H9 (cell line): Measurements from ENCODE around the gene CHCHD6. TPM values are rescaled to one million over a fixed set of nuclear protein-coding genes. Genes with fewer than 3 reads are reported as not detected.
A peak's percentile ranks its signal among the peaks of the same experiment; 100 is the strongest.

Experiments used
- DNase-seq: peaks from one replicate; pipeline ENCODE4 v3.0.0-alpha.2; 2017
- H2AFZ ChIP-seq: one replicate; pipeline ENCODE4 v1.6.1; 2013; ENCODE audit warnings: mild to moderate bottlenecking, low read length, control low read depth, moderate library complexity
- H2AK5ac ChIP-seq: 2 replicates; pipeline ENCODE4 v1.6.1; 2013; ENCODE audit warnings: low read length, control low read depth, mixed read lengths; ENCODE audit not compliant: insufficient read length
- H2BK120ac ChIP-seq: one replicate; pipeline ENCODE4 v1.6.1; 2013; ENCODE audit warnings: low read depth, mild to moderate bottlenecking, low read length, control low read depth, inconsistent platforms; ENCODE audit not compliant: poor library complexity, severe bottlenecking
- H2BK12ac ChIP-seq: 2 replicates; pipeline ENCODE4 v1.6.1; 2013; ENCODE audit warnings: low read length, control low read depth, mixed read lengths, low read depth; ENCODE audit not compliant: insufficient read length
- H2BK15ac ChIP-seq: 2 replicates; pipeline ENCODE4 v1.6.1; 2013; ENCODE audit warnings: low read depth, low read length, control low read depth
- H2BK20ac ChIP-seq: one replicate; pipeline ENCODE4 v1.6.1; 2013; ENCODE audit warnings: low read depth, mild to moderate bottlenecking, low read length, control low read depth, inconsistent platforms; ENCODE audit not compliant: poor library complexity, severe bottlenecking
- H2BK5ac ChIP-seq: 2 replicates; pipeline ENCODE4 v1.6.1; 2013; ENCODE audit warnings: low read length, control low read depth, mixed read lengths; ENCODE audit not compliant: insufficient read length
- H3K14ac ChIP-seq: 2 replicates; pipeline ENCODE4 v1.6.1; 2013; ENCODE audit warnings: low read length, control low read depth; ENCODE audit not compliant: insufficient read depth
- H3K18ac ChIP-seq: 2 replicates; pipeline ENCODE4 v1.6.1; 2013; ENCODE audit warnings: low read depth, mild to moderate bottlenecking, mixed read lengths, low read length, control low read depth; ENCODE audit not compliant: insufficient read length
- H3K23ac ChIP-seq: 2 replicates; pipeline ENCODE4 v1.6.1; 2013; ENCODE audit warnings: low read length, control low read depth, mixed read lengths, low read depth; ENCODE audit not compliant: insufficient read length
- H3K23me2 ChIP-seq: 2 replicates; pipeline ENCODE4 v1.6.1; 2013; ENCODE audit warnings: low read depth, mild to moderate bottlenecking, mixed read lengths, low read length, control low read depth; ENCODE audit not compliant: insufficient read length, poor library complexity, severe bottlenecking
- H3K27ac ChIP-seq: 2 replicates; pipeline ENCODE4 v1.5.1; 2013; ENCODE audit warnings: low read length, control low read depth, mixed read lengths, low read depth; ENCODE audit not compliant: insufficient read length
- H3K27me3 ChIP-seq: 2 replicates; pipeline ENCODE4 v1.6.1; 2013; ENCODE audit warnings: low read length, control low read depth, inconsistent platforms; ENCODE audit not compliant: insufficient read depth
- H3K4ac ChIP-seq: 2 replicates; pipeline ENCODE4 v1.6.1; 2013; ENCODE audit warnings: low read depth, mild to moderate bottlenecking, control low read depth, inconsistent platforms, low read length, moderate library complexity
- H3K4me1 ChIP-seq: 2 replicates; pipeline ENCODE4 v1.6.1; 2013; ENCODE audit warnings: low read length, control low read depth, inconsistent platforms; ENCODE audit not compliant: insufficient read depth
- H3K4me2 ChIP-seq: 2 replicates; pipeline ENCODE4 v1.6.1; 2013; ENCODE audit warnings: low read length, control low read depth, mixed read lengths; ENCODE audit not compliant: insufficient read length, insufficient read depth
- H3K56ac ChIP-seq: 2 replicates; pipeline ENCODE4 v1.6.1; 2013; ENCODE audit warnings: low read depth, mild to moderate bottlenecking, mixed read lengths, low read length, control low read depth; ENCODE audit not compliant: insufficient read length
- H3K79me1 ChIP-seq: 2 replicates; pipeline ENCODE4 v1.6.1; 2013; ENCODE audit warnings: low read depth, mild to moderate bottlenecking, moderate library complexity, low read length, control low read depth, inconsistent platforms; ENCODE audit not compliant: insufficient read depth, poor library complexity, severe bottlenecking
- H3K79me2 ChIP-seq: 2 replicates; pipeline ENCODE4 v1.6.1; 2013; ENCODE audit warnings: low read length, control low read depth, inconsistent platforms; ENCODE audit not compliant: insufficient read depth
- H3K9ac ChIP-seq: 2 replicates; pipeline ENCODE4 v1.6.1; 2013; ENCODE audit warnings: low read length, control low read depth, mixed read lengths; ENCODE audit not compliant: insufficient read length; ENCODE audit errors: extremely low read depth
- H3K9me3 ChIP-seq: one replicate; pipeline ENCODE4 v1.6.1; 2013; ENCODE audit warnings: low read depth, low read length, inconsistent platforms; ENCODE audit not compliant: control insufficient read depth
- H3T11ph ChIP-seq: one replicate; pipeline ENCODE4 v1.6.1; 2013; ENCODE audit warnings: mild to moderate bottlenecking, low read length, control low read depth, inconsistent platforms
- H4K20me1 ChIP-seq: one replicate; pipeline ENCODE4 v1.6.1; 2013; ENCODE audit not compliant: control insufficient read depth, insufficient read length, insufficient read depth
- H4K5ac ChIP-seq: 2 replicates; pipeline ENCODE4 v1.6.1; 2013; ENCODE audit warnings: low read depth, mild to moderate bottlenecking, mixed read lengths, low read length, control low read depth; ENCODE audit not compliant: insufficient read length
- H4K8ac ChIP-seq: replicated peaks from 2 replicates; pipeline ENCODE4 v1.6.1; 2013; ENCODE audit warnings: low read length, control low read depth, mixed read lengths, low read depth; ENCODE audit not compliant: insufficient read length
- H4K91ac ChIP-seq: 2 replicates; pipeline ENCODE4 v1.6.1; 2013; ENCODE audit warnings: low read depth, mild to moderate bottlenecking, moderate library complexity, mixed read lengths, low read length, control low read depth; ENCODE audit not compliant: insufficient read length
- H3K27ac Mint-ChIP-seq, 3 experiments: 2 replicates in 2 of 3; 3 replicates in 1 of 3; pipeline ENCODE4 v1.8.0; 2020 to 2021; ENCODE audit warnings: mixed read lengths in 3 of 3, mild to moderate bottlenecking in 1 of 3, moderate library complexity in 1 of 3
- H3K27me3 Mint-ChIP-seq: 2 replicates; pipeline ENCODE4 v1.8.0; 2021; ENCODE audit warnings: low read depth, mild to moderate bottlenecking, moderate library complexity, mixed read lengths
- H3K36me3 Mint-ChIP-seq, 3 experiments: 2 replicates in 2 of 3; 3 replicates in 1 of 3; pipeline ENCODE4 v1.8.0; 2020 to 2021; ENCODE audit warnings: low read depth in 3 of 3, mixed read lengths in 3 of 3; ENCODE audit not compliant: insufficient read depth in 1 of 3
- H3K4me1 Mint-ChIP-seq, 2 experiments: 2 replicates each; pipeline ENCODE4 v1.8.0; 2020; ENCODE audit warnings: mixed read lengths in 2 of 2
- H3K4me3 Mint-ChIP-seq, 2 experiments: 2 replicates in 1 of 2; 3 replicates in 1 of 2; pipeline ENCODE4 v1.8.0; 2020 to 2021; ENCODE audit warnings: mild to moderate bottlenecking in 2 of 2, mixed read lengths in 2 of 2, moderate library complexity in 1 of 2
- H3K9me3 Mint-ChIP-seq, 2 experiments: 2 replicates in 1 of 2; 3 replicates in 1 of 2; pipeline ENCODE4 v1.8.0; 2020; ENCODE audit warnings: mild to moderate bottlenecking in 2 of 2, mixed read lengths in 2 of 2, moderate library complexity in 1 of 2
- WGBS: extraction: QIAGEN DNeasy Blood & Tissue Kit; methylation state at CpG from one replicate; pipeline ENCODE4 v1.1.7; 2013; ENCODE audit warnings: missing lambda C conversion rate, low lambda C conversion rate, mixed read lengths; ENCODE audit not compliant: insufficient read length; ENCODE audit errors: extremely low coverage; 5-methylcytosine and 5-hydroxymethylcytosine counted together
- total RNA-seq: library from RNA; stranded (reverse); gene quantifications from 2 replicates; pipeline ENCODE4 v1.2.1, GENCODE V29; 2021
- TF ChIP-seq, protein P1 (sequence below): fragments of 200-600 bp; sonication (generic); conservative IDR thresholded peaks from 3 replicates; pipeline ENCODE4 v1.8.0; 2021; ENCODE audit warnings: antibody characterized with exemption, mild to moderate bottlenecking

The CHCHD6 gene
- total RNA-seq, 1 experiment from 2014 or later = 34.2 TPM

DNA sequence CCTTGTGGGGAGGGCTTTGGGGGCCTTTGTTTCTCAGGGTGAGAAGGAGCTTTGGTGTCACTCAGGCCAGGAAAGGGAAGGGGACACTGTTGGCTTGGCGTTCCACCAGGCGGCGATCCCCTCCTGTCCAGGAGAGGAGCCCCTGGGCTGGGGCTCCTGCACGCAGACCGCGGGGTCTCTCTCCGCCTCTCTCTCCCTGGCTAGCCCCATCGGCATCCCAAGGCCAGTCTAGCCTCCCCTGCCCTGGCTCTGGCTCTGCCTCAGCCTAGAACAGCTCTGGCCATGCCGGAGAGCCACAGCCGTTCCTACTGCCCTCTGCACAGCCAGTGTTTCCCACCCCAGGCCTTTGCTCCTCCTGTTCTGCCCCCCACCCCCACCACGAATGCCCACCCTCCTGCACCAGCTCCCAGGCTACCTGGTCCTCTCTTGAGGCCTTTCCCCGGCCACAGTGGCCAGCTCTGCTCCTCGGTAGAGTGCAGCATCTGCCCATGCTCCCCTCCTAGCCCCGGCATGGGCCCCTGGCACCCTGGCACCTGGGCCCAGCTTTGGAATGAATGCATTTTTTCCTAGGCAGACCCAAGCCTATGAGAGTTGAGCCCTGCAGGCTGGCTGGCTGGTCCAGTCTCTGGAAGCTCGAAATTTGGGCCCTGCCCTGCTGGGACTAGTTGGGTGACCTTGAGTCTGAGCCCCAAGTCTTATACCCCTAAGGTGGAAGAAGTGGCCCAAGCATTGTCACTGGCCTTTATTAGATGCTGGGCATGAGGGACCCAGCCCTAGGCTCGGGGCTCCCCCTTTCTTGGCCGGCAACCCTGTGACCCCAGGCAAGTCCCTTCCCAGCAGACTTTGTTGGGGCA is 281.3 kb downstream of the CHCHD6 start:
- H3K79me1 ChIP-seq = no peaks in the 10 kb centered on the region
- H3K18ac ChIP-seq = no peak overlapping the region
- H3K56ac ChIP-seq = no peak overlapping the region
- no peak overlapping the region for H2BK120ac ChIP-seq
- no peak overlapping the region for H2BK15ac ChIP-seq
- peaks cover 16% of the 10 kb centered on the region for H3K27me3 Mint-ChIP-seq
- H2BK20ac ChIP-seq = no peak overlapping the region
- H3K4me2 ChIP-seq = no peak overlapping the region
- peak overlapping the region; percentile 21 to 60; a peak in 4 of 5 replicates for H3K4me3 Mint-ChIP-seq
- no peak overlapping the region for H2AFZ ChIP-seq
- H3K4me1 ChIP-seq = no peaks in the 10 kb centered on the region
- H3K27me3 ChIP-seq = no peaks in the 10 kb centered on the region
- H3K4me1 Mint-ChIP-seq = peaks cover 7 to 25% of the 10 kb centered on the region in 2 experiments
- no peak overlapping the region for H3K27ac ChIP-seq
- H3K23ac ChIP-seq = no peak overlapping the region
- H3K79me2 ChIP-seq = peaks cover 6% of the 10 kb centered on the region; the same call in 1 of the 2 replicates
- H4K91ac ChIP-seq = no peak overlapping the region
- no peak overlapping the region for H2BK12ac ChIP-seq
- no peaks in the 10 kb centered on the region for H3K9me3 Mint-ChIP-seq
- no peak overlapping the region for H3K27ac Mint-ChIP-seq
- H3K4ac ChIP-seq = no peak overlapping the region
- H3K9ac ChIP-seq = no peak overlapping the region
- peaks cover 4 to 7% (median 5%) of the 10 kb centered on the region in 3 experiments; a peak in 6 of 7 replicates for H3K36me3 Mint-ChIP-seq
- H4K20me1 ChIP-seq = no peaks in the 10 kb centered on the region
- no peak overlapping the region for H4K5ac ChIP-seq
- TF ChIP-seq, protein P1, sequence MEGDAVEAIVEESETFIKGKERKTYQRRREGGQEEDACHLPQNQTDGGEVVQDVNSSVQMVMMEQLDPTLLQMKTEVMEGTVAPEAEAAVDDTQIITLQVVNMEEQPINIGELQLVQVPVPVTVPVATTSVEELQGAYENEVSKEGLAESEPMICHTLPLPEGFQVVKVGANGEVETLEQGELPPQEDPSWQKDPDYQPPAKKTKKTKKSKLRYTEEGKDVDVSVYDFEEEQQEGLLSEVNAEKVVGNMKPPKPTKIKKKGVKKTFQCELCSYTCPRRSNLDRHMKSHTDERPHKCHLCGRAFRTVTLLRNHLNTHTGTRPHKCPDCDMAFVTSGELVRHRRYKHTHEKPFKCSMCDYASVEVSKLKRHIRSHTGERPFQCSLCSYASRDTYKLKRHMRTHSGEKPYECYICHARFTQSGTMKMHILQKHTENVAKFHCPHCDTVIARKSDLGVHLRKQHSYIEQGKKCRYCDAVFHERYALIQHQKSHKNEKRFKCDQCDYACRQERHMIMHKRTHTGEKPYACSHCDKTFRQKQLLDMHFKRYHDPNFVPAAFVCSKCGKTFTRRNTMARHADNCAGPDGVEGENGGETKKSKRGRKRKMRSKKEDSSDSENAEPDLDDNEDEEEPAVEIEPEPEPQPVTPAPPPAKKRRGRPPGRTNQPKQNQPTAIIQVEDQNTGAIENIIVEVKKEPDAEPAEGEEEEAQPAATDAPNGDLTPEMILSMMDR = 0 out of 3 replicates have a peak, but pooled peaks have one; percentile 27
- no peak overlapping the region for H2BK5ac ChIP-seq
- no CpG with 5 or more reads among the region's 17 CpGs for WGBS
- no peak overlapping the region for H3K14ac ChIP-seq
- DNase-seq = no peak
- no peak overlapping the region for H3T11ph ChIP-seq
- H3K23me2 ChIP-seq = no peaks in the 10 kb centered on the region
- no peak overlapping the region for H4K8ac ChIP-seq
- no peaks in the 10 kb centered on the region for H3K9me3 ChIP-seq
- H2AK5ac ChIP-seq = no peak overlapping the region
